Psoas muscle (tissue), 8 donors: ENCODE data around the gene AMH. TPM values are rescaled to one million over a fixed set of nuclear protein-coding genes. Genes with fewer than 3 reads are reported as not detected.
"Not testable (repeated sequence)": the region's sequence is repeated elsewhere in the genome, so short reads cannot be mapped to it uniquely, and the experiment has no call there.

Experiments used
- ATAC-seq, 4 donors: fragments of 200-7000 bp; cut with Tn5 transposase; one replicate each; pipeline ENCODE4 v1.9.1; 2020; ENCODE audit warnings: moderate library complexity in 3 of 4, mild to moderate bottlenecking in 2 of 4
- DNase-seq, 2 donors: peaks; one replicate each; pipeline ENCODE4 v3.0.0-alpha.2; 2020
- H3K27ac ChIP-seq: fragments of 200-600 bp; one replicate; pipeline ENCODE4 v1.8.0; 2022
- H3K27me3 ChIP-seq, 3 donors: fragments of 200-600 bp in 1 of 3; one replicate each; pipeline versions ENCODE4 v1.6.1 to v1.8.0; 2013 to 2022; ENCODE audit warnings: low read length in 2 of 3, mild to moderate bottlenecking in 2 of 3, moderate library complexity in 1 of 3; ENCODE audit not compliant: insufficient read depth in 3 of 3
- H3K36me3 ChIP-seq, 2 donors: fragments of 200-600 bp in 1 of 2; one replicate each; pipeline versions ENCODE4 v1.6.1 to v1.8.0; 2013 to 2022; ENCODE audit warnings: low read depth in 1 of 2, mild to moderate bottlenecking in 1 of 2, moderate library complexity in 1 of 2; ENCODE audit not compliant: insufficient read depth in 1 of 2
- H3K4me1 ChIP-seq: fragments of 200-600 bp; one replicate; pipeline ENCODE4 v1.8.0; 2022
- H3K4me3 ChIP-seq: fragments of 200-600 bp; one replicate; pipeline ENCODE4 v1.8.0; 2022; ENCODE audit warnings: mild to moderate bottlenecking
- H3K9me3 ChIP-seq: fragments of 200-600 bp; one replicate; pipeline ENCODE4 v1.8.0; 2022
- CTCF ChIP-seq: fragments of 200-600 bp; IDR thresholded peaks from one replicate; pipeline ENCODE4 v1.8.0; 2022; ENCODE audit warnings: antibody characterized with exemption
- WGBS, 3 donors: extraction: QIAGEN DNeasy Blood & Tissue Kit; methylation state at CpG; one replicate each; pipeline versions ENCODE4 v1.1.6 to v1.1.7; 2013; 5-methylcytosine and 5-hydroxymethylcytosine counted together
- intact Hi-C, 2 donors: fragments of 100-400 bp; cut with DNase I; formaldehyde crosslinking; loops; one replicate each; pipeline versions ENCODE4 v1.11.0 to v1.14.2; 2022
- long read RNA-seq, 2 donors: library from polyadenylated mRNA; unstranded; transcript quantifications; one replicate each; pipeline ENCODE4 v2.0.0, GENCODE V29; 2021
- polyA plus RNA-seq, 3 donors: library from polyadenylated mRNA; stranded (reverse); fragments of 200-250 nt; gene quantifications; one replicate each; pipeline ENCODE4 v1.2.3, GENCODE V29; 2013
- total RNA-seq, 4 donors: library from RNA; stranded (reverse); fragmentation: NEBNext Ultra II Directional in 2 of 4; extraction: Animal tissue kit (Norgen Biotek cat#: 25700) in 2 of 4; gene quantifications; one replicate each; pipeline versions ENCODE4 v1.2.1 to v1.2.4, GENCODE V29; 2021 to 2023
- donor health status: healthy with polysubstance abuse.
- donor health status: DM: no; HTN: no; CAD: no; lungs with moderate emphysema.
- donor health status: Bipolar disorder and iron deficiency.
- donor health status: healthy.
- donor health status: DM: yes; HTN: yes; CAD: no.
- donor health status: DM: no; HTN: no; CAD: no.
- donor health status: DM: no; HTN: no; CAD: no.
- donor health status: DM: yes; HTN: yes; CAD: no.

Gene AMH
- total RNA-seq: 1 to 10 TPM; 1.9 to 3.6 (median 2.7) TPM
- polyA plus RNA-seq: 1 to 10 TPM in 1 of 3 donors, under 1 TPM in 2; 0.38 to 2.4 (median 0.53) TPM
- long read RNA-seq, donor 1, partial matches to known transcripts: 0 of 1 reads
- long read RNA-seq, donor 1, other reads (novel, unspliced or antisense): 0 of 1 reads
- long read RNA-seq, donor 2, partial matches to known transcripts: 0 of 3 reads
- long read RNA-seq, donor 2, other reads (novel, unspliced or antisense): 1 of 3 reads

- Histone ChIP-seq H3K4me1 (peaks cover 35% of the 10 kb centered on the region), H3K27ac (peak within 1 kb of the TSS; percentile 41), H3K4me3 (no peak within 1 kb of the TSS), H3K9me3 (no peaks in the 10 kb centered on the region), H3K36me3 (peaks cover 10 to 63% of the 10 kb centered on the region in 2 donors), H3K27me3 (peaks cover 0 to 13% (median 0%) of the 10 kb centered on the region in 3 donors)
- no peak for TF ChIP-seq CTCF
- intact Hi-C loops: no loop called here
- peak in 2 of 4 donors; percentile 12 to 24 for ATAC-seq
- WGBS, 3 donors: 60 to 73% (median 61%) methylated on average over 26 to 27 of the region's 27 CpGs
- no peak for DNase-seq
These were observed at the start of gene AMH for GRCh38 chr19:2249010-2249866. Gene AMH, plus strand, starts transcription at chr19:2249323. Its CDS starts 10 bp downstream, at chr19:2249333.

- no peak for DNase-seq
- no peak for ATAC-seq
- intact Hi-C loops: loop anchor here in 1 of 2 donors (5.0 kb wide), 1 partner anchor 43 kb away; no protein-coding TSS in a partner anchor
- Histone ChIP-seq H3K4me3 (no peak overlapping the region), H3K4me1 (peaks cover 5% of the 10 kb centered on the region), H3K36me3 (peaks cover 0 to 39% of the 10 kb centered on the region in 2 donors), H3K27ac (no peak overlapping the region), H3K9me3 (no peaks in the 10 kb centered on the region), H3K27me3 (no peaks in the 10 kb centered on the region)
- WGBS, 3 donors: 87 to 90% (median 87%) methylated on average over 23 to 37 of the region's 37 CpGs
- no peak for TF ChIP-seq CTCF
These were observed 49.1 kb upstream of the AMH start for GRCh38 chr19:2199861-2200623.

GRCh38 chr19:2200624-2201294, 48.4 kb upstream of the AMH start:
- DNase-seq, ATAC-seq, H3K27ac ChIP-seq, intact Hi-C loops, H3K4me3 ChIP-seq, H3K4me1 ChIP-seq, H3K27me3 ChIP-seq, H3K9me3 ChIP-seq: not testable (repeated sequence)
- peaks cover 0 to 38% of the 10 kb centered on the region in 2 donors for H3K36me3 ChIP-seq
- 93 to 95% (median 95%) methylated on average over 49 to 50 of the region's 50 CpGs for WGBS, 3 donors

GRCh38 chr19:2201473-2202148, 47.5 kb upstream of the AMH start:
- H3K4me1 ChIP-seq: no peaks in the 10 kb centered on the region
- H3K27me3 ChIP-seq: no peaks in the 10 kb centered on the region
- no peak overlapping the region for H3K4me3 ChIP-seq
- H3K27ac ChIP-seq: no peak overlapping the region
- no peak for DNase-seq
- no peaks in the 10 kb centered on the region for H3K9me3 ChIP-seq
- no peak for ATAC-seq
- intact Hi-C loops: no loop called here
- TF ChIP-seq CTCF: no peak
- H3K36me3 ChIP-seq: peaks cover 0 to 41% of the 10 kb centered on the region in 2 donors
- WGBS, 3 donors: 91 to 94% (median 93%) methylated on average over 21 of the region's 21 CpGs
